Liver (tissue), 2 donors: Measurements from ENCODE around the gene SULT2A1.

Experiments
- CTCF ChIP-seq: fragments of 150-350 bp; IDR thresholded peaks from 2 replicates; pipeline ENCODE4 v1.5.1; 2017; ENCODE audit warnings: improper control_type of control experiment, low read depth, low read length; ENCODE audit not compliant: missing input control
- REST ChIP-seq: IDR thresholded peaks from 2 replicates; pipeline ENCODE4 v1.6.1; 2016; ENCODE audit warnings: antibody characterized with exemption, mild to moderate bottlenecking
- YY1 ChIP-seq: IDR thresholded peaks from 2 replicates; pipeline ENCODE4 v1.6.1; 2016; ENCODE audit warnings: antibody characterized with exemption, mild to moderate bottlenecking
- donor health status: healthy.

- TF ChIP-seq YY1 (peak; percentile 92), REST (peak; percentile 94), CTCF (no peak)
These were observed at the start of gene SULT2A1 for GRCh38 chr19:47886010-47886559.
